Measurements from ENCODE around the gene SLC22A8.

DNA sequence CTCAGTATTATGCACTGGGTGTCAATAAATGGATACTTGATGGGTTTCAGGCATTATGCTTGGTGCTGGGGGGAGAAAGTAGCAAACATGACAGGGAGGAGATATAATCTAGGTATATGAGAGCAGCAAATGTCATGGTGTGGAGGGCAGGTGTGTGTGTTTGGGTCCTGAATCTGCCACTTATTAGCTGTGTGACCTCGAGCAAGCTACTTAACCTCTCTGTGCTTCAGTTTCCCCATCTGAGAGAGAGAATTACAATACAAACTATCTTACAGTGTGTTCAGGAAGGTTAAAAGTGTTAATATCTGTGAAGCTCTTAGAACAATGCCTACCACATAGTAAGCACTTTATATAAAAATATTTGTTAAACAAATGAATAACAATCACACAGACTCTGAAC is 2.8 kb downstream of the SLC22A8 start:
- TF ChIP-seq, protein P1, sequence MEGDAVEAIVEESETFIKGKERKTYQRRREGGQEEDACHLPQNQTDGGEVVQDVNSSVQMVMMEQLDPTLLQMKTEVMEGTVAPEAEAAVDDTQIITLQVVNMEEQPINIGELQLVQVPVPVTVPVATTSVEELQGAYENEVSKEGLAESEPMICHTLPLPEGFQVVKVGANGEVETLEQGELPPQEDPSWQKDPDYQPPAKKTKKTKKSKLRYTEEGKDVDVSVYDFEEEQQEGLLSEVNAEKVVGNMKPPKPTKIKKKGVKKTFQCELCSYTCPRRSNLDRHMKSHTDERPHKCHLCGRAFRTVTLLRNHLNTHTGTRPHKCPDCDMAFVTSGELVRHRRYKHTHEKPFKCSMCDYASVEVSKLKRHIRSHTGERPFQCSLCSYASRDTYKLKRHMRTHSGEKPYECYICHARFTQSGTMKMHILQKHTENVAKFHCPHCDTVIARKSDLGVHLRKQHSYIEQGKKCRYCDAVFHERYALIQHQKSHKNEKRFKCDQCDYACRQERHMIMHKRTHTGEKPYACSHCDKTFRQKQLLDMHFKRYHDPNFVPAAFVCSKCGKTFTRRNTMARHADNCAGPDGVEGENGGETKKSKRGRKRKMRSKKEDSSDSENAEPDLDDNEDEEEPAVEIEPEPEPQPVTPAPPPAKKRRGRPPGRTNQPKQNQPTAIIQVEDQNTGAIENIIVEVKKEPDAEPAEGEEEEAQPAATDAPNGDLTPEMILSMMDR (IDR thresholded peaks at IDR 0.05), result no peak
- no peak for TF ChIP-seq POLR2A (IDR thresholded peaks at IDR 0.05)

Measured in lower leg skin (tissue), 3 donors.